Choroid plexus epithelial cell (primary cell): ENCODE results near the gene MYO5A.
A peak's percentile ranks its signal among the peaks of the same experiment; 100 is the strongest.

Source experiments
- DNase-seq: peaks from one replicate; pipeline ENCODE4 v3.0.0-alpha.2; 2010; ENCODE audit warnings: low read depth
- H3K4me3 ChIP-seq: 2 replicates; pipeline ENCODE4 v1.5.1; 2011; ENCODE audit warnings: low read depth, mild to moderate bottlenecking, control low read depth, low read length, moderate library complexity
- TF ChIP-seq, protein P1 (sequence below): conservative IDR thresholded peaks from 2 replicates; pipeline ENCODE4 v1.5.1; 2011; ENCODE audit warnings: low read depth, mild to moderate bottlenecking, control low read depth, inconsistent platforms, low read length, moderate library complexity

The MYO5A gene

DNA sequence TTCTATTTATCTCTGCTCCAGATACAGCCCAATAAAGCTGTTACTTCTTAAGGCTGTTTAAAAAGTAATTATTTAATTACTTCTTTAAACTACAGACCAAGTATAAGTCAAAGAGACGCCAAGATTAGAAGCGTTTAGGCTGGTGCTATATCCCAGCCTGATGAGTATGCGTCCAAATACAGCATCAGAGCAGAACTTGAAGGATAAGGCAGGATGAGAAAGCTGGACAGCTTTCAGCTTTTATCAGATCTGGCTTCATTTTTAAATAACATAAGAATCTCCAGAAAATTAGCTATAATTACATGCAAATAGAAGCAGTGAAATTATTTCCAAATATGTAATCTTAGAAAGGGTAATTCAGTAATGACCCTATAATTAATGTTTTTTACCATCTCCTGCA, 122.8 kb downstream of the MYO5A start:
- no peak overlapping the region for H3K4me3 ChIP-seq
- DNase-seq: no peak
- TF ChIP-seq, protein P1, sequence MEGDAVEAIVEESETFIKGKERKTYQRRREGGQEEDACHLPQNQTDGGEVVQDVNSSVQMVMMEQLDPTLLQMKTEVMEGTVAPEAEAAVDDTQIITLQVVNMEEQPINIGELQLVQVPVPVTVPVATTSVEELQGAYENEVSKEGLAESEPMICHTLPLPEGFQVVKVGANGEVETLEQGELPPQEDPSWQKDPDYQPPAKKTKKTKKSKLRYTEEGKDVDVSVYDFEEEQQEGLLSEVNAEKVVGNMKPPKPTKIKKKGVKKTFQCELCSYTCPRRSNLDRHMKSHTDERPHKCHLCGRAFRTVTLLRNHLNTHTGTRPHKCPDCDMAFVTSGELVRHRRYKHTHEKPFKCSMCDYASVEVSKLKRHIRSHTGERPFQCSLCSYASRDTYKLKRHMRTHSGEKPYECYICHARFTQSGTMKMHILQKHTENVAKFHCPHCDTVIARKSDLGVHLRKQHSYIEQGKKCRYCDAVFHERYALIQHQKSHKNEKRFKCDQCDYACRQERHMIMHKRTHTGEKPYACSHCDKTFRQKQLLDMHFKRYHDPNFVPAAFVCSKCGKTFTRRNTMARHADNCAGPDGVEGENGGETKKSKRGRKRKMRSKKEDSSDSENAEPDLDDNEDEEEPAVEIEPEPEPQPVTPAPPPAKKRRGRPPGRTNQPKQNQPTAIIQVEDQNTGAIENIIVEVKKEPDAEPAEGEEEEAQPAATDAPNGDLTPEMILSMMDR: no peak

DNA sequence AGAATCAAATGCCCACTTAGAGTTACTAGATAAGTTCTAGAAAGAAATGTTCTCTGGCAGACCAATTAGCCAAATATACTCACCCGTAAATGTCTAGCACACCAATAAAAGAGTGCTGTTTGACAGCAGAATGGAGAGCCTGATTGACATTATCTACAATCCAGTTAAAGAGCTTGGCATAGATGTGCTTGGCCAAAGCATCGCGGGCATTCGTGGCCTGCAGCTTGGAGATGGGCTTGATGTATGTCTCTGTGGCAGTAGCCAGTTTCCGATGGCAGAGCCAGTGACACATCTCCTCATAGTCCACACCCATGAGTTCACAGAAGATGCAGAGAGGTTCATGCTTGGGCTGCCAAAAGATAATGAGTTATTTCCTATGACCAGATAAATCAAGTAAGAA, 131.6 kb downstream of the MYO5A start:
- DNase-seq: no peak
- no peak overlapping the region for H3K4me3 ChIP-seq
- TF ChIP-seq, protein P1: no peak

DNA sequence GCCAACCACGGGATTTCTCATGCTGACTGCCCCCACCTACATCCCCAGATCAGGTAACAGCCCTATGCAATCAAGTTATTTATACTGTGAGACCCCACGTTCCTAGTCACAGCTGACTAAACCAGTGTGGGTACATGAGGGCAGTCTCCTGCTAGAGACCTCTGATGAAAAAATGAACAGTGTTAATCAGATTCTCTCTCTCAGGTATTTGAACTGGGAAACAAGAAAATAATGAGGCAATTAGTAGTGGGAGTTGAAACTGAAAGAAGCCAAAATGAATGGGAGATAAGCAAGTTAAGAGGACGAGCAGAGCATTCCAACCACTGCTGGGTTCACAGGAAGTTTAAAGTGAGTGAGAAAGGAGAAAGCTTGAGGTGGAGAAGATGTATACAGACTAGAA, 134.6 kb downstream of the MYO5A start:
- DNase-seq: peak; percentile 27
- TF ChIP-seq, protein P1: no peak
- no peak overlapping the region for H3K4me3 ChIP-seq

DNA sequence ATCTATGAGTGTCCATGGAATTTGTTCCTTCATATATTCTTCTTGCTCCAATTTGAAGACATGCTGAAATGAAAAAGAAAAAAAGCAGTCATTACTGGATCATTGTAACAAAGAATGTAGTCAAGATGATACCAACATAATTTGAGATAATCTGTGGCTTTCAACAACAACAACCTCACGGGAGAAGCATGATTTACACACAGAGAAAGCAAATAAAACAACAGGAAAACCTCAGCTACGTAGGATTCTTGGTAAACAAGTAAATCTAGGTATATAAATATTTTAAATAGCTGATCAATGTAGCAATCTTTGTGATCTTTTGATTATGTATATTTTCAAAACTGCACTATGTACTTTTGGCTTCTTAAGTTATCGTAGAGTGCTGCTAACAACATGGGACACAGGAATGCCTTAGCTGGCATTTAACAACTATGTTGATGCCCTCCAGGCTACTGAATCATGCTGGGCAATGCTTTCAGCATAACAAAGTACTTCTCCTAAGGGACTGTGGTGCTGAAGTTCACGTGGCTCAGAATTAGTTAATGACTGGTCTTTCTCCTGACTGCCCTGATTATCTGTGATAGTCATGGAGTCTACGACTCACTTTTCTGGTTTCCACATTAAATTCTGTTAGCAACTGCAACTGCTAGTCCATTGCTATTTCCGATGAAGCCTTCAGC, 136.5 kb downstream of the MYO5A start:
- TF ChIP-seq, protein P1: no peak
- peak; percentile 12 for DNase-seq
- no peak overlapping the region for H3K4me3 ChIP-seq

DNA sequence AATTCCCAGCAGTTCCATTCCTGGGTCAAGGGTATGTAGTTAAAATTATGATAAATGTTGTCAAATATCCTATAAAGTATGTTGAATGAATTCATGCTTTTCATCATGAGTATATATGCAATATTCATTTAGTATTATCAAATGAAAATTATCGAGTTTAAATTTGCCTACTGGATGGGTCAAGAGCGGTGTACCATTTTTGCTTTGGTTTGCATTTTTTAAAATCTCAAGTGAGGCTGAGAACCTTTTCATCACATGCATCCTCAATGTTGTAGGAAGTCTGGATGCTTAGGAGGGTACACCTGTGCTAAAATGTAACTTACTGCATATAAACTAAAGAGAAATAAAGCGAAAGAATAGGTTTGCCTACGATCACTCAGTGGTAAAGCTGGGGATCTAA, 137.6 kb downstream of the MYO5A start:
- DNase-seq: no peak
- TF ChIP-seq, protein P1: no peak
- no peak overlapping the region for H3K4me3 ChIP-seq

DNA sequence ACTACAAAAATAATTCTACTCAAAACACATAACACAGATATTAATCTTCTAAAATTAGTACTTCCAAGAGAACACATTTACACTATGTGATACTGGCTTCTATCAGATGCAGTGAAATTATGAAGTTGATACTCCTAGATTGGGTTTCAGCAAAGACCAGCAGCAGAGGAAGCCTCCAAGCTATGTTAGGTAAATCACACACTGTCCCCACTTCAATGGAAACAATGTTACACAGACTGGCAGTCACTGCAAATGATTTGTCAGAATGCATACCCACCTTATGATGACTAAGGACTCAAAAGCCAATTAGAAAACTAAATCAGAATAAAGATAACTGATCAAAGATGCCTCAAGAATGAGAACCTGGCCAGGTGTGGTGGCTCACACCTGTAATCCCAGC, 143.0 kb downstream of the MYO5A start:
- TF ChIP-seq, protein P1: no peak
- DNase-seq: no peak
- H3K4me3 ChIP-seq: no peak overlapping the region

DNA sequence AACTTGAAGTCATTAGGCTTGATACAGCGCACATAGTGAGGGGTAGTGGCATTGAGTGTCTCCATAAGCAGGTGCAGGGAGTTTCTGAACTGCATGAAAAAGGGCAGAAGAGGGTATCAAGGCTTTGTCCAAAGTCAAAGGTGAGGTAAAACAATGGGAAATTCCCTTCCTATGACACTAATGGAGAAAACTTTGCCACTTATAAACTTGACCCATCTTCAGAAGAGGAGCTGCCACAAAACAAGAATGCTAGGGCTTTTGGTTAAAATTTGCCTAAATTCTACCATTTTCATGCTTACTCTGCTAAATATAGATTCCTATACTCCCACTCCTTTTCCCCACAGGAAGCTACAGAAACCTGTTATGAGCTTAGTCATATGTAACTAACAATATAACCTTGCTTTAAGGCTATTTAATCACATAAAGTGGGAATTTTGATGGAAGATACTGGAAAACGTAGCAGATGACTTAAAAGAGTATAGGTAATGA, 145.5 kb downstream of the MYO5A start:
- no peak for DNase-seq
- TF ChIP-seq, protein P1: no peak
- no peak overlapping the region for H3K4me3 ChIP-seq
